GM11168 (cell line): ENCODE measurements around the gene FAM171A2.
"Not testable (repeated sequence)": the region's sequence is repeated elsewhere in the genome, so short reads cannot be mapped to it uniquely, and the experiment has no call there.

ENCODE experiments used
- in situ Hi-C: fragments of 300-500 bp; cut with MboI; formaldehyde crosslinking; loops from one replicate; pipeline ENCODE4 v1.12.0; 2022; ENCODE audit warnings: low sequenced_read_pairs; ENCODE audit not compliant: unreplicated experiment

Gene FAM171A2

DNA sequence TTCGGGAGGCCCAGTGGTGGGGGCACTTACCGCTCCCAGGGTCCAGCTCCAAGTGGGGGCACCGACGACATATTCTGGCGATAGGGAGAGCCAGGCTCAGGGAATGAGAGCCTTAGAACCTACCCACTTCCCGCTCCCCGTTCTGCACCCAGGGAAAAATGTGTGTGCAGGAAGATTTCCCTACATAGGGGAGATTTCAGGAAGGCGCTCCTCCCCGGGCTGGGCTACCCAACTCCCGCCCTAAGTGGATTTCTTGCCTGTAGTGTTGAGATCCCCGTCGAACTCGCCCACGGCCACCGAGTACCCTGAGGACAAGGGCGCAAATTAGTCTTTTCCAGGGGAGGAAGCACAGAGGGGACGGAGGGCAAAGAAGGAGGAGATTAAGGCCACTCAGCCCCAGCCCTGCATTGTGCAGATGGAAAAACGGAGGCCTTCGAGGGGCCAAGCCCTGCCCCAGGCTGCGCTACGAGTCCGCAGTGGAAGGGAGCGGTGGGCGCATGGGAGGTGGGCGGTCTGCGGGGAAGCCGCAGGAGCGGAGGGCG, 20.7 kb upstream of the FAM171A2 start:
- in situ Hi-C loops = no loop called here

DNA sequence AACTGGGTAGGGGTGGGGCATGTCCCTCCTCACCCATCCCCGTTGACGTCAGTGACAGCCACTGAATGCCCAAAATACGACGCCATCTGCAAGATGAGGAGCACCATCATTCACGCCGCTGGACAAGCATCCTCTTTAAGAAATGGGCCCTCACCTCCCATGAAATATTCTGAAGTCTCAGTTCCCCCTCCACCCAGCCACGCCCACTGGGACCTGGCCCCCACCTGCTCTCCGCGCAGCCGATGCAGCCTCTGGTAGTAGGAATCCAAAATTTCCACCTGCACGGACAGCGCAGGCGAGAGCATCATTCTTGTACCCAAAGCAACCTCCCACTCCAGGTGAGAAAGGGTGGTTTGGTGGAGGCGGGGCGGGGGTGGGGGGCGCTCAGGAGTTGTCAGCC, 20.2 kb upstream of the FAM171A2 start:
- in situ Hi-C loops = no loop called here

DNA sequence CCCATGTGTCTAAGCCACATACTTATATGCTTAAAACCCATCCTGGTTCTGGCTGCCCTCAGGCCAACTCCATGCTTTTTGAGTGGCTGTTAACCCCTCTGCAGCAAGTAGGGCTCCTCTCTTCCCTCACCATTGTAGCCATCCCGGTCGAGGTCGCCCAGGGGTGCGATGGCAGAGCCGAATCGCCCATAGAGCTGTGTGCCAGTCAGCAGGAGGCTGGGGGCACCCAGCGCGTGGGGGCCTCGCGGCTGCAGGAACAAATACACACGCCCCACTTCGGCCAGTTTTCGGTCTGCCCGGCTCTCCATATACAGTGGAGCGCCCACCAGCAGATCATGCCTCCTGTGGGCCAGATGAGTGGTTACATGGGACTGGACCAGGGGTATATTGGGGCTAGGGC, 19.7 kb upstream of the FAM171A2 start:
- in situ Hi-C loops = no loop called here

DNA sequence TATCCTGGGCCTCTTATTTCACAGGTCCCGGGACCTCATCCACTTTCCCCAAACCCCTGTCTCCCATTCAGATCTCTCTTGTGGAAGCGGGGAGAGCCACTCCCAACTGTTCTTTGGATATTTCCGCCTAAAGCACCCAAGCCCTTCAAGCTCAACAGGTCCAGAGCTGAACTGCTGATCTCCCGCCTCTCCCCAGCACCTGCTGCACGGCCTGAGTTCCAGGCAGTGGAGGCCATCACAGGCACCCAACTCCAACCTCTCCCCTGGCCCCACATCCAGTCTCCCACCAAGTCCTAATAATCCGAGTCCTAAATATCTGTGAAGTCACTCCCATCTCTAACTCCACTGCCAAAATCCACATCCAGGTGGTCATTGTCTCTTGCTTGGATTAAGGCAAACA, 19.3 kb upstream of the FAM171A2 start:
- in situ Hi-C loops = no loop called here

DNA sequence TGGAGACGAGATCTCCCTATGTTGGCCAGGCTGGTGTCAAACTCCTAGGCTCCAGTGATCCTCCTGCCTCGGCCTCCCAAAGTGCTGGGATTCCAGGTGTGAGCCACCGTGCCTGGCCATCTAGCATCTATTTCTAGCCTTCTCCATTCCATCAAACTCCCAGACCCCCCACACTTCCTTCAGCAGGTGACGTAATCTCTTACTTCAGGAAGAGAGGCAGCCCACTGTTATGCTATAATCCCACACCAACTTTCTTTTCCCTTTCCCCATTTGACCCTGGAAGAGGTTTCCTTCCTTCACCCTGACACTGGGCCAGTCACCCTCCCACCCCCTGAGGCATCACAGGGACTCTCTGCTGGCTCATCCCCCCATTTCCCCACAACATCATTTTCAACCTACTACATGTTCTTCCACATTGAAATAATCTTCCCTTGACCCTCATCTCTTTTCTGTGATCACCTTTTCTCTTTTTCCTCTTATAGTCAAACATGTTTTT, 18.2 kb upstream of the FAM171A2 start:
- in situ Hi-C loops = no loop called here

DNA sequence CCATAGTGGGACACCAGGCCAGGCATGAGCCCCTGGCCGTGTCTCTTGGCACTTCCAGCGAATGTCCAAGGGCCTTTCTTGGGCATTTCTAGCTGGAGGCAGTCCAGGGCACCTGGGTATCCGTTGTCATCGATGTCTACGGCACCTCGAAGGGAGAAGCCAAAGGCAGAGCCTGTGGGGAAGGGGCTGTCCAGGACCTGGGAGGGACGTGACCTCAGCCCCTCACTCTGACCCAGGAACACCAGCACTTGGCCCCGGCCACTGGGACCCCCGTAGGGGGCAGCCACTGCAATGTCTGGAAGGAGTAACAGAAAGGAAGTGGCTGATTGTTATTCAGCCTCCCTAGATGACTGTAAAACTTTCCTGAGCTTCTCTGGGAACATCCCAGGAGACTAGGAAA, 17.1 kb upstream of the FAM171A2 start:
- in situ Hi-C loops = no loop called here

DNA sequence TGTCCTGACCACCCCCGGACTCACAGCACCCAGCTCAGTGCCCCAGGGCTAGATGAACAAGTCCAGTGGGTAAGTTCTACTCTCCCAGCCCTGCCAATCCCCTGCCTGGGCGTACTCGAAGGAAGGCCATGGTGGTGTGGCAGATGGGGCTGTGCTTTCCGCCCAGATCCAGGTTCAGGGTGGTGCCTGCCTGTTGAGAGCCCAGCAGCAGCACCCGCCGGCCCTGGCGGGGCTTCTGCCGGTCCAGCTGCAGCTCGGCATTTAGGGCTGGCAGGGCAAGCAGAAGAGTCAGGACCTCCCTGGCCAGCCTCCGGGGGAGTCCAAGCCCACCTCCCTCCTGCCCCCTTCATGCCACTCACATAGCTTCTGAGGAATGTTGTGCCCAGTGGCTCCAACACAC, 16.2 kb upstream of the FAM171A2 start:
- in situ Hi-C loops = no loop called here

DNA sequence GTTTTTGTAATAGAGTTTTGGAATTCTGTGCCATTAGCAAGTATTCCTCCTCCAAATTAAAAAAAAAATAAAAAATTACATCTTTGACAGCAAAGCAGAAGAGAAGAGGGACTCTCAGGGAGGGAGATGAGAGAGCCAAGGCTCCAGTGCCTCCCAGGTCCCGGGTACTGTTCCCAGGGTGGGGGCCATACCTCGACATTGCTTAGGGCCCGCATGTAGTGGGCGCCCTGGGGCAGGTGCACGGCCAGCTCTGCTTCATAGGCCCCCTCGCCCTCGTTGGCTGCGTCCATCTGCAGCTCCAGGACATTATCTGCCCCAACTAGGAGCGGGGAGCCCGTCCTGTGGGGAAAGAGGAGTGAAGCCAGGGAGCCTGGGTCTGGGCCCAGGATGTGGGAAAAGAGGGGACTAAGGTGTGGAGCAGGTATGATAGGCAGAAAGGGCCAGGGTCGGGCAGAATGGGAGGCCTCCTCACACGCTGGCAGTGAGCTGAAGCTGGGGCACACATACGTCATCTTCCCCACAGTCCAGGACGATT, 14.6 kb upstream of the FAM171A2 start:
- in situ Hi-C loops = no loop called here

DNA sequence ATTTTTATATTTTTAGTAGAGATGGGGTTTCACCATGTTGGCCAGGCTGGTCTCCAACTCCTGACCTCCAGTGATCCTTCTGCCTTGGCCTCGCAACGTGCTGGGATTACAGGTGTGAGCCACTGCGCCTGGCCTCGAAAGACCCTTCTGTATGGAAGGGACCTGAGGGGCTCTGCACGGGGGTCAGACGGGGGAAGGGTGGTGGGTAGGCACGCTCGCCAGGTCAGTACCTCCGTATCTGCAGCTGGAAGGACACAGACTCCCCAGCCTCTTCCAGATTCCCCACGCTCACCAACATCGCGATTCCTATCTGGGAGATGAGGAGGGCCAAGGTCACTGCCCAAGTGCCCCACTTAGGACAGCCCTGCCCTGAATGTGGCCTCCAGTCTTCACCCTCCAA, 13.1 kb upstream of the FAM171A2 start:
- in situ Hi-C loops = no loop called here

DNA sequence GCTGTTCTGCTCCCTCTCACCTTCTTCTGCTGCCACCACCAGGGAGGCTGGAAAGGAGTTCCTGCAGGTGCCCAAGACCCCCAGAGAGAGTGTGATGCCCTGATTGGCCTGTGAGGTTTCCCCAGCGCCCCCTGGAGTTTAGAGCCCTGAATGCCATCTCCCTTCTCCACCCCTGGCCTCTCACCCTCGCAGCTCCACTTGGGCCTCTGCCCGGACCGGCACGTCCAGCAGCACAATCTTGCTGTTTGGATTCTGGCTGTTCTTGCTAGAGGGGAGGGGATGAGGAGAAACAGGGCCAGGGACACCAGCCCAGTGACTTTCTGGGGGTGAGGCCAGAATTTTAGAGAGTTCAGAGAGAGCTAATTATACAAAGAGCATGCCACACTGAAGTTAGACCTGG, 12.5 kb upstream of the FAM171A2 start:
- in situ Hi-C loops = no loop called here

DNA sequence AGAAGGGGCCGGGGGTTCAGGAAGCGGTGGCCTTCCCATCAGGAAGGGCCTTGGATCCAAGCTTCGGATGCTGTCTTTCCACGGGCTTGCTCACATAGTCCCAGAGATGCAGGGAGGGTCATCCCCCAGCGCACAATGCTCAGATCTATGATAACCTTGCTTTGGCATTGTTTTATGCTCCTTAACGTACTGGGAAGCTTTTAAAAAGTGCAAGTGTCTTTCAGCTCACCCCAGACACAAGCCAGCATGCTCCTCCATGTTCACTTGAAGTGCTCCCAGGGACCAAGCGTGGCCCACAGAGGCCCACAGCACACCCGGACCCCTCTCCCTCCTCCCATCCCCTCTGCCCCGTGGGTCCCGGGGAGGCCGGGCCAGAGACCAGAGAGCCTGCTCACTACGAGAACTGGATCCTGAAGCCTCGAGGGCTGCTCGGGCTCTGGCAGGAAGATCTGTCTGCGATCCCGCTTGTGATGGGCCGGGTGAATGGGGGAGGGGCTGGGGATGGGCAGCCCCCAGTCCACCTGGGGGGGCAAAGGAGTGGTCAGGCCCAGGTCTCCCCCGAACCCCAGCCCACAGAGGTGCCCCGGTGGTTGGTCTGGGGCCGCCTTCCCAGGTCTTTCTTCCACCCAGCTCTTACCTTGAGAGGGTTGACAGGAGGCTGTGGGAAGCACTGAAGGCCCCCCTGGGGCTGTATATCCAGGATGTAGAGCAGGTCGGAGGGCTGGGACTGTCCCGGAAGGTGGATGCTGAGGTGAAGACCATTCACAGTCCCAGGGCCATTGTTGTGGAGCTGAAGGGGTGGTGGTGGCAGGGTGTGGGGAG, 11.8 kb upstream of the FAM171A2 start:
- in situ Hi-C loops = no loop called here

DNA sequence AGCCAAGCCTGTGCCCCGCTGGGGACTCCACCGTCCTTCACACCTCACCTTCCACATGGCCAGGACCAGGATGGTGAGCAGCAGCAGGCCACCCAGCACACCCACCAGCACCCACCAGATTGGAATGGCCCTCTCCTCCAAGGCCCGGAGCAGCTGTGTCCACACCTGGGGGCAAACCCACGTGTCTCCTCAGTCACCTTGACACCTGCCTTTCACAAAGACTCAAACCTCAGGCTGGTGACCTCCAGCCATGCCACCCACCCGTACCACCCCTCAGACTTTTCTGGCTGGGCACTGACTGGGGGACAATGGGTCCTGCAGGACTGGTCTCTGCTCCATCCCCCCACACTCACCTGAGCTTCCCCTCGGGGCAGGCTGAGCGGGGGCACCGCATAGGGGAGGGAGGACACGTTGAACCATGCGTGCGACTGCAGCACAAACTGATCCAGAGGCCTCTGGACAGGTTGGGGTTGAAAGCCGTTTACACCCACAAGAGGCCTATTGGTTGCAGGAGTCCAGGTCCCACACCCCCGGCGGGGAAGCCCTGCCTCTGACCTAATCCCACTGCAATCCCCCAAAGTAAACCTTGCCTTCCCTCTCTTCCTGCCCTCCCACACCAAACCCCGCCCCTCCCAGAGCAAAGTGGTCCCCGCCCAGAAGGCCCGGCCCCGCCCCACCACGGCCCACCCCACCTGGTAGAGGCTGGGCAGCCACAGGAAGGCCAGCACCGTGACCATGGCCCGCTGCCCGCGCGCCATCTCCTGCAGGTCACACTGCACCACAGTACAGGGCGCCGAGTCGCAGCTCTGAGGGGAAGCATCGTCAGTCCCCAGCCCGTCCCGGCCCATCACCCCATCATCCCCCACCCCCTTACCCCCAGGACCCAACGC, 10.9 kb upstream of the FAM171A2 start:
- in situ Hi-C loops = no loop called here

DNA sequence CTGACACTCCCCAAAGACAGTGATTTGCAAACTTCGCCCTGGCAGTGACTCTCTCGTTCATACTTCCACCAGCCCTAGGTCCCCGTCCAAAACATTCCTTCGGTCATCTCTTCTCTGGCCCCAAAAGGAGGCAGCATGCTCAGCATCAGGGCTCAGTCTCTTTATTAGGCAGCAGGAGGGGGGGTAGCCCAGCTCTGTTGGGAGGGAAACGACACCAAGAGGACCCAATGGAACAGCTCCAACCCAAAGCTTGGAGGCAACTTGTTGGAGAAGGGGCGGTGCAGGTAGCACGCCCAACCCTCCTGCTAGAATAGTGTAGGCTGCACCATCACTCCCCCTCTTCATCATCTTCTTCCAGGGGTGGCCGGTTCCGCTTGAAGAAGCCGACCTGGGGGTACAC, 8.4 kb upstream of the FAM171A2 start:
- in situ Hi-C loops = no loop called here

DNA sequence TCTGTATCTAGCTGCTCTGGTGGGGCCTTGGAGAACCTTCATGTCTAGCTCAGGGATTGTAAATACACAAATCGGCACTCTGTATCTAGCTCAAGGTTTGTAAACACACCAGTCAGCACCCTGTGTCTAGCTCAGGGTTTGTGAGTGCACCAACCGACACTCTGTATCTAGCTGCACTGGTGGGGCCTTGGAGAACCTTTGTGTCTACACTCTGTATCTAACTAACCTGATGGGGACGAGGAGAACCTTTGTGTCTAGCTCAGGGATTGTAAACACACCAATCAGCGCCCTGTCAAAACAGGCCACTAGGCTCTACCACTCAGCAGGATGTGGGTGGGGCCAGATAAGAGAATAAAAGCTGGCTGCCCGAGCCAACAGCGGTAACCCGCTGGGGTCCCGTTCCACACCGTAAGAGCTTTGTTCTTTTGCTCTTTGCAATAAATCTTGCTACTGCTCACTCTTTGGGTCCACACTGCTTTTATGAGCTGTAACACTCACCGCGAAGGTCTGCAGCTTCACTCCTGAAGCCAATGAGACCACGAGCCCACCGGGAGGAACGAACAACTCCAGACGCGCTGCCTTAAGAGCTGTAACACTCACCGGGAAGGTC, 5.9 kb upstream of the FAM171A2 start:
- in situ Hi-C loops = not testable (repeated sequence)

DNA sequence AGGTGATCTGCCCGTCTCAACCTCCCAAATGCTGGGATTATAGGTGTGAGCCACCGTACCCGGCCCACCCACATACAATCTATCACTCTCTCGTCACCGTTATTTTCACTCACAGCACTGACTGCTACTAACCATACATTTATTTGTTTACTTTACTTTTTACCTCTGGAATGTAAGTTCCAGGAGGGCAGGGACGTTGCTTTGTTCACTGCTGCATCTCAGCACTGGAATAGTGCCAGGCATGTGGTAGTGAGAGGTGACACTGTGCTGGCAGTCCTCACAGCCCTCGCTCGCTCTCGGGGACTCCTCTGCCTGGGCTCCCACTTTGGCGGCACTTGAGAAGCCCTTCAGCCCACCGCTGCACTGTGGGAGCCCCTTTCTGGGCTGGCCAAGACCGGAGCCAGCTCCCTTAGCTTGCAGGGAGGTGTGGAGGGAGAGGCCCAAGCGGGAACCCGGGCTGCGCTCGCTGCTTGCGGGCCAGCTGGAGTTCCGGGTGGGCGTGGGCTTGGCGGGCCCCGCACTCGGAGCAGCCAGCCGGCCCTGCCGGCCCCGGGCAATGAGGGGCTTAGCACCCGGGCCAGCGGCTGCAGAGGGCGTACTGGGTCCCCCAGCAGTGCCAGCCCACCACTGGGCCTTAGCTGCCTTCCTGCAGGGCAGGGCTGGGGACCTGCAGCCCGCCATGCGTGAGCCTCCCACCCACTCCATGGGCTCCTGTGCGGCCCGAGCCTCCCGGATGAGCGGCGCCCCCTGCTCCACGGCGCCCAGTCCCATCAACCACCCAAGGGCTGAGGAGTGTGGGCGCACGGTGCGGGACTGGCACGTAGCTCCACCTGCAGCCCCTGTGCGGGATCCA, 5.0 kb upstream of the FAM171A2 start:
- in situ Hi-C loops = not testable (repeated sequence)

DNA sequence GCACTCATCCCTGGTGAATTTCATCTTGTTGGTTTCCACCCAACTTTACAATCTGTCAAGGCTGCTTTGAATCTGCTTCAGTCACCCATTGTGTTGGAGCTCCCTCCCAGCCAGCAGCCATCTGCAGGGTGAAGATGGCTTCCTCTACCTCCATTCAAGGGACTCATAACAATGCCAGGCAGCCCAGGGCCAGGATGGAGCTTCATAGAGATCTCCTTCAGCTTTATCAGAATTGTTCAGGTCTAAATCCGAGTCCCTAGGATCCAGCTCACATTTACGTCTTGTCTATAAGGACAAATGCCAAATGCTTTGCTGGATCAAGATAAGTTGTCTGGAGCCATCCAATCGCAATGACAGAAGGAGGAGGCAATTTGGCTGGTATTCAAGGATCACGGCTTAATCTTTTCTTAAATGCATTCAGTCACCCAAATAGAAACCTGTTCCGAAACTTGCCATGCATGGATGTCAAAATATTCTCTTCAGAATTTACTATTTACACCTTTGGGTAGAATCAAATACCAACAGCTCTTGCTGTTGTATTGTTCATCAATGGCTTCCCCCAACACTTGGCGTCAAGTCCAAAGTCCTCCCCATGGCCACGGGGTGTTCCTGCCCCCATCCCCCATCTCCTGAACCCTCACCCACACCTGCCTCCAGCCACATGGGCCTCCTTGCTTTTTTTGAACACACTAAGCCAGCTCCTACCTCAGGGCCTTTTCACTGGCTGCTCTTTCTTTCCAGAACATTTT, 3.8 kb upstream of the FAM171A2 start:
- in situ Hi-C loops = no loop called here

DNA sequence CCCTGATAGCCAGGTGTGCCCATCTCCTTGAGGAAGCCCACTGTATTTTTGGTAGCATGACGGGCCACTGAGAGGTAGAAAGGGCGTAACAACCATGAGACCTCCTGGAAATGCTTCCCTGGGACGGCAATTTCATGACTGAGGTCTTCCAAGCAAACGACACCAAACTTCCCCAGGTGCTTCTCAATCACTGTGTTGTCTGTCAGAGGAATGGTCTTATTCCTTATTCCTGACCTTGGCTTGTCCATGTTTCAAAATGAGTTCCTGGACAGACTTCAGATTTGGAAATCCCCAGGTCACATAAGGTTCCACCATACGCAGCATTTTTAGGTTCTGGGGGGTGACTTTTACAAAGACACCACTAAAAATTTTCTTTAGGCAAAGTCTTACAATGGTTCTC, 1.4 kb upstream of the FAM171A2 start:
- in situ Hi-C loops = not testable (repeated sequence)

DNA sequence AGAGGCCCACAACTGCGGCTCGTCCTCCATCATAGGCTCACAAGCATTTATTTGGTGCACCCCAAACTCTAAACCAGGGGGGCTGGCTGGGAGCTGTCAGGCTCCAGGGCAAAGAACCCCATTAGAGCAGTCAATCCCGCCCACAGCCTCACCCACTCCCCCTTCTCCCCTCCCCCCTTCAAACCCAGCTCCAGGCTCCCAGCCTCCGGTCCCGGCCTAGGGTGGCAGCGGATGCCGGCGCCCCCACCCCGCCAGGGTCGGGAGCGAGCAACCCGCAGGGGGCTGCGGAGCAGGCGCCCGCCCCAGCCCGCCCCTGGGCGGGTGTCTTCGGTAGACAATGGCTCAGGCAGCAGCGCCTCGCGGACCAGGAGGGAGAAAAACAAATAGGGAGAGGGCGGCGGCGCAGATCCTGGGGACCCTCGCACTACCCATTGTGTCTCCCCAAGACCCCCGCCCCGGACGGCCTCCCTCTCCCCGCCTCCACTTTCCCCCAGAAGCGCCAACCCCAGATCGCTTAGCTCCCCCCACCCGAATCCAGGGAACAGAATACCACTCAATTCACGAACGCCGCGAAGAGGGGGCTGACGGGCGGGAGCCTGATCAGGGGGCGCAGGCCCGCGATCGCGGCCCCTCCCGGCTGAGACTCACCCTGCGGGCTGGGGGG, 572 bp downstream of the FAM171A2 start:
- in situ Hi-C loops = no loop called here
